Retinal pigment epithelial cell (primary cell): ENCODE data around the gene CFAP61.
A peak's percentile ranks its signal among the peaks of the same experiment; 100 is the strongest.
"Not testable (repeated sequence)": the region's sequence is repeated elsewhere in the genome, so short reads cannot be mapped to it uniquely, and the experiment has no call there.

Experiments
- DNase-seq: peaks from one replicate; pipeline ENCODE4 v3.0.0-alpha.2; 2010; ENCODE audit warnings: low read depth
- H3K4me3 ChIP-seq: 2 replicates; pipeline ENCODE4 v1.5.1; 2011; ENCODE audit warnings: mild to moderate bottlenecking, low read length, control low read depth, moderate library complexity
- TF ChIP-seq, protein P1 (sequence below): conservative IDR thresholded peaks from 2 replicates; pipeline ENCODE4 v1.5.1; 2011; ENCODE audit warnings: low read depth, low read length, control low read depth, inconsistent platforms

The CFAP61 gene, protein sequence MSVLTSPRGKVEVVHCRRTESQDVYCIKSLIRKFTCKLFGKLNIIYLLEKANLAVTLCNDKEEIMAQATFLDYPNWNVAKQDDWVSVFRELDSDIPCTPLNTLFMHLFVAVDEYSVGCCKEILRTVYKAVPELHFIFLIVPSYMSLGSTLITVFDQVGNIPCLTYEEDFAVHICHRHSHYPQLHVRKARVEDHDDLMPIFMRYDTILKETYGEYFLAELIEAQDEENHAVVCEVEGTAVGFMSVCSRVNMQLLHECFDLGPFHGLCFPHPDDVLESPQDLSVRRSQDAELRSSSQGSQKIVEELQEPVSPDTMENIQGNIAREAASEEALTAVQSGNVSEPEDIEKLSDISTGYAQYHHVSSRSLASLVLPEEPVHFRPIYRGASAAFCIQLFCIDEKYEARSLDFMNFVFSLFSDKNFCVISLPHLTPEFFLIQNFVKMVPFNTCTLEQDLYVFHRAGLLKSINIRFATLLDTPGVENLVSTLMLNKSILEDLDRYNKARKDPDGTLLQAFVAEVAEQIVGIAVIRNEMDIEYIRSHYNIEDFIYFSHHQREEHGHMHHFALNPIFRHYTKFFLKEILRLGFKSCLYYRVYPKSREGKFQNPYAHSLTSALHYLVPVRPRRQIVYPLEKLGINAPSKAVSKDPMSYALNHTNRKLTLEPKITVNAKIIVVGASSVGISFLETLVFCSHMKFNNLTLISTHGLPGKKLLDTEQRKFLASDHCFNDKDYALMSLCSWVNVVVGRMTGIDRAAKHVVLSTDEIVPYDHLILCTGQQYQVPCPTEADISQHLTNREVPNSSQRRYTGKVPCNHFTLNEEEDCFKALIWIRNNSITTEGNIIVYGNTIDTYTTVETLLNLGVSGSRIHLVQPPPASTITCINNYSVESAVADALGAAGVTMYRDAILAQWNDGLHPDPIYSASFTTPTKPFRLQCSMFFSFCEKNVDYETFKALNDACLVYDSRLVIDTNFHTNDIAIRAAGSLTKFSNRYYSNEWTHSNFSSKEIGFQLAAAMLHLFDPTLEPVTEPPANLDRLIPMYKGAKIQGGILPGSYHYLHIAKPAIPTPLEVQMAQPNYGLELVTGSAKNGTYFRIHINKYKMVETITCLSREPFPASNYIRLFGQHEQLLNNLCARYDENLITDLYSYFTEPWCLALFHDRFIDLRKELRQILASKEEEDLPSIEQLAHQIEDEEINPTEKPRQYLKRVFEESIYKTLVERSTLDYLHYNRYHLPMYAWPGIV

DNA sequence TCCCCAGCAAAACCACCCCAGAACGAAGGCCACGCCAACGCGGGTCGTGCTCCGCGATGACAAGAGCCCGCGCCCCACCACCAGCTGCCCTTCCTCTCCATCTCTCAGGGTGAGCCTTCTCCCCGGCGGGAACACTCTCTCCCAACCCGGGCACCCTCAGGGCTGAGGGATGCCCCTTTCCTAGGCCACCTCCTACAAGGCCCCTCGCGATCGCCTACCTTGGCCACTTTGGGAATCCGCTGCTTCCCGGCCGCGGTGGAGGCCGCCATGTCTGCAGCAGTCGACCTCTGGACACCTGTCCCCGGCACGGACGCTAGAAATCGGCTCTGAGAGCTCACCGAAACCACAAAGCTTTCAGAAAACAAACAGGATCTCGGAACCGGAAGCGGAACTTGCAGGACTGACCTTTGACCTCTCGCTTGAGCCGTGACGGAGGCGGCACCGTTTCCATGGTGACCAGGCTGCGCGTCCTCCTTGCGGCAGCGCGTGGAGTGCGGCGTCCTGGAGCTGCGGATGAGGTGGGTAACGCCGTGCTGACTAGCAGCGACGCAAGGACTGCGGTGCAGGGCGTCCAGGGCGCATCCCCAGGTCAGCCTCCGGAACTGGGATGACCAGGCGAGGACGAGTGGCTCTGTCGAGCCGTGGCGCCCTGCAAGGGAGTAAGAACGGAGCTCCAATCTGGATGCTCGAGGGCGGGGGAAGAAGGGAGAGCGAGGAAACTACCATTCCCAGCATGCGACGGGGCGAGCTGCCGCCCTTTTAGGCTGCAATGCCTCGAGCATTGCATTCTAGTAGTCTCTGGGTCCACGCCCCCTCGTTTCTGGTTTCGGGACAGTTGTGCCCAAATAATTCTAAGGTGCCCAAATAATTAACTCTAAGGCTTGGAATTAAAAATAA, at the start of gene CFAP61, which contains the start of gene CRNKL1:
CFAP61 (plus strand) TSS at position 459 of the 897 bp plus-strand sequence. CDS start 4,122 bp downstream, outside the sequence.
CRNKL1 (minus strand) TSS at position 393 of the 897 bp plus-strand sequence; CDS start at position 269, 124 bp downstream.
- TF ChIP-seq, protein P1, sequence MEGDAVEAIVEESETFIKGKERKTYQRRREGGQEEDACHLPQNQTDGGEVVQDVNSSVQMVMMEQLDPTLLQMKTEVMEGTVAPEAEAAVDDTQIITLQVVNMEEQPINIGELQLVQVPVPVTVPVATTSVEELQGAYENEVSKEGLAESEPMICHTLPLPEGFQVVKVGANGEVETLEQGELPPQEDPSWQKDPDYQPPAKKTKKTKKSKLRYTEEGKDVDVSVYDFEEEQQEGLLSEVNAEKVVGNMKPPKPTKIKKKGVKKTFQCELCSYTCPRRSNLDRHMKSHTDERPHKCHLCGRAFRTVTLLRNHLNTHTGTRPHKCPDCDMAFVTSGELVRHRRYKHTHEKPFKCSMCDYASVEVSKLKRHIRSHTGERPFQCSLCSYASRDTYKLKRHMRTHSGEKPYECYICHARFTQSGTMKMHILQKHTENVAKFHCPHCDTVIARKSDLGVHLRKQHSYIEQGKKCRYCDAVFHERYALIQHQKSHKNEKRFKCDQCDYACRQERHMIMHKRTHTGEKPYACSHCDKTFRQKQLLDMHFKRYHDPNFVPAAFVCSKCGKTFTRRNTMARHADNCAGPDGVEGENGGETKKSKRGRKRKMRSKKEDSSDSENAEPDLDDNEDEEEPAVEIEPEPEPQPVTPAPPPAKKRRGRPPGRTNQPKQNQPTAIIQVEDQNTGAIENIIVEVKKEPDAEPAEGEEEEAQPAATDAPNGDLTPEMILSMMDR, result no peak
- peak within 1 kb of the TSS; percentile 98 for H3K4me3 ChIP-seq
- peak; percentile 84 for DNase-seq

DNA sequence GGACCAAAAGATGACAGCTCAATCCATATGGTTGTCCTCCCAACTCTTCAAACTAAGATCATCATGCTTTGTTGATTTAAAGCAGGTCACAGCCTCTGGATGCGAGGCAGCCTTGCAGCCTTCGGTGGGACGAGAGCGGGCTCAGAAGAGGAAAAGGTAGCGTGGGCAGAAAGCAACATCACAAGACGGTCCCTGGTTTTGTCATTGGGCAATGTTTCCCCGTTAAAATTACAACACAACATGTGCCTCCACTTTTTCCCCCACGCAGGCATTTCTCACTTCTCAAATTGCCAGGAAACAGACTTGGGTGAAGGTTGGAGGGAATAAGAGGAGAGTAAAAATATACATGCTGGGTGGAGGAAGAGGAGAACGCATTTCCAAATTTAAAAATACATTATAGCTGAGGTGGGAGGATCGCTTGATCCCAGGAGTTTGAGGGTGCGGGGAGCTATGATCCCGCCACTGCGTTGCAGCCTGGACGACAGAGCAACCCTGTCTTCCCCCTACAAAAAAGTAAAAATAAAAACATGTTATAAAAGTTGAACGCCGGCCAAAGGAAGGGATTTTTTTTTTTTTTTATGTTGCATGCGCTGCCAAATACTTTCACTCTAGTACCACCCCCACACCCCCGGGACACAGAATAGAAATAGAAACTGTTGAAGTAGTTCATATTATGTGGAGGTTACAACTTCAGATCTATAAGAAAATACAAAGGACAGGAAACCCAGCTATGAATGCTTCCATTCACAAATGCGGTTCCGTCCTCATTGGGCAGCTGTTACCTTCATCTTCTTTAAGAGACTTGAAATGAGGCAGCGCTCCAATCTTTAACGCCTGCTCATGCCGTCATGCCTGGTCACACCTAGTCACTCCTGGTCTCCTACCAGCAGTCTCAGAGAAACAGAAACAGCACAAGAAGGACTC, 49.0 kb upstream of the CFAP61 start:
- DNase-seq, result no peak
- no peak overlapping the region for H3K4me3 ChIP-seq
- TF ChIP-seq, protein P1, result no peak

DNA sequence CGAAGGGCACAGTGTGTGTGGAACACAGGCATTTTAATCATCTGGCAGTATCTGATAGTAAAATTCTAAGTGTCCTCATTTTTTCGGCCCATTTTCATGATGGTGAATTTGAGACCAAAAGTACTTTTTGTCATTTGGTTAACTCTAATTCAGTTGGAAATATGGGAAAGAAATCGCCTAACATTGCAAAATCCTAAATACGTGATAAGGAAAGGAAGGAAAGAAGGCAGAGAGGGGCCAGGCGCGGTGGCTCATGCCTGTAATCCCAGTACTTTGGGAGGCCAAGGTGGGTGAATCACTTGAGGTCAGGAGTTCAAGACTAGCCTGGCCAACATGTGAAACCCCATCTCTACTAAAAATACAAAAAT, 48.4 kb upstream of the CFAP61 start:
- H3K4me3 ChIP-seq, DNase-seq: not testable (repeated sequence)

DNA sequence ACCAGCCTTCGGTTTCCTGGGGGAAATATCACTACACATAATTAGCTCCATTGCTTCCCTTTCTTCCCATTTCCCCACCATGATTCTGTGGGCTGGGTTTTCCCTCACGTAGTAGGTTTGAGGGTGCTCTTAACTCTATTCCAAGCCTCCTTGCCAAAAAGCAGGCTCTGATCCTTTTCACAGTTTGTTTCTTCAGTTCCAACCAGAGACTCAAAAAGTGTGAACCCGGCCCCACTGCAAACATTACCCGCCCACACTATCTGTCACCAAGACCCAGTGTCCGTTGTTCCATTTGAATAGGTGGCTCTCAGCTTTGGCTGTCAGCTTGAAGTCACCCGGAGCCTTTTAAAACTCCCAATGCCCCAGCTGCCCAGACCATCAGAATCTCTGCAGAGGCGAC, 47.0 kb upstream of the CFAP61 start:
- TF ChIP-seq, protein P1, result no peak
- H3K4me3 ChIP-seq, result no peak overlapping the region
- DNase-seq, result no peak

DNA sequence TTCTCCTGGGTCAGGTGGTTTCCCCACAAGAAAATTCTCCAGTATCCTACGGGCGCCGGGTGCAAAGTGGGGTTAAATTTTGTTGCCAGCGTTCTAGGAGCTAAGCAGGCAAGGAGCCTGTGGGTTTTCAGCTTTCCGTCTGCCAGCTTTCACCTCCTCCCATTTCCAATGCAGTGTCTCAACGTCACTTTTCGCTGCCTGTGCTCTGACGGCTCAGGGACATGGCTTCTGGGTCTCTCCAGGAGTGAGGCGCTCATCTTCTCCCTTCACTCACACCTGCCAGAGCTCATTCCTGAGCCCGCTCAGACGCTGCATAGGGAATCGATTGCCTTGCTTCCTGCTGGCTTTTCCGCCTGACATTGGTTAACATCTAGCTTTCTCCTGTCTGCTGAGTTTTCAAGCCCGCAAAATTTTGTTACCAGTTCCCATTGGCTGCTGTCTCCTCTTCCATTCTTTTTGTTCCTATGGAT, 42.5 kb upstream of the CFAP61 start:
- no peak overlapping the region for H3K4me3 ChIP-seq
- TF ChIP-seq, protein P1, result no peak
- no peak for DNase-seq
